ENCODE measurements around the gene VPS16. TPM values are rescaled to one million over a fixed set of nuclear protein-coding genes. Genes with fewer than 3 reads are reported as not detected.

VPS16 gene
- total RNA-seq, 1 donor from 2014 or later, result 24.9 TPM

- H3K27ac ChIP-seq (ENCODE audit: low read depth, low read length), result no peak overlapping the region
- no peak overlapping the region for H2AFZ ChIP-seq (ENCODE audit: low read depth, low read length)
- no peaks in the 10 kb centered on the region for H3K36me3 ChIP-seq (ENCODE audit: insufficient read depth, low read length)
- H3K27me3 Mint-ChIP-seq (ENCODE audit: low read depth, unreplicated experiment), result peaks cover 57% of the 10 kb centered on the region
- peaks cover 16% of the 10 kb centered on the region for H3K4me1 ChIP-seq (ENCODE audit: insufficient read depth, low read length)
- peaks cover 25% of the 10 kb centered on the region for H3K9me3 Mint-ChIP-seq (ENCODE audit: unreplicated experiment)
- H3K9me3 ChIP-seq (ENCODE audit: insufficient read depth, low read depth, low read length), result peaks cover 11% of the 10 kb centered on the region
- H3K36me3 Mint-ChIP-seq (ENCODE audit: low read depth, unreplicated experiment), result peaks cover 3% of the 10 kb centered on the region
- H3K27me3 ChIP-seq (ENCODE audit: insufficient read depth, low read length), result peaks cover 54% of the 10 kb centered on the region
- H3K27ac Mint-ChIP-seq (ENCODE audit: unreplicated experiment), result no peak overlapping the region
- FAIRE-seq, result no peak
- H3K79me2 ChIP-seq (ENCODE audit: insufficient read depth, low read length), result no peaks in the 10 kb centered on the region
- peaks cover 10% of the 10 kb centered on the region for H3K4me1 Mint-ChIP-seq (ENCODE audit: low read depth, unreplicated experiment)
- H3K4me2 ChIP-seq (ENCODE audit: low read length), result peak overlapping the region; percentile 94
- H3K9ac ChIP-seq (ENCODE audit: low read length), result no peak overlapping the region
- TF ChIP-seq CTCF (IDR thresholded peaks at IDR 0.05; ENCODE audit: insufficient read depth, low read depth, low read length), result no peak
- no peak for TF ChIP-seq EZH2 (IDR thresholded peaks at IDR 0.05; ENCODE audit: insufficient read depth, low read length)
- H3K4me3 ChIP-seq (ENCODE audit: insufficient read depth, low read depth, low read length), result no peak overlapping the region
- no peaks in the 10 kb centered on the region for H4K20me1 ChIP-seq (ENCODE audit: insufficient read depth, low read length)
- no peak for DNase-seq (ENCODE audit: low read depth)
- H3K4me3 Mint-ChIP-seq (ENCODE audit: unreplicated experiment), result peak overlapping the region; percentile 64
Measured at GRCh38 chr20:2801286-2801728, 39.2 kb upstream of the VPS16 start.

DNA sequence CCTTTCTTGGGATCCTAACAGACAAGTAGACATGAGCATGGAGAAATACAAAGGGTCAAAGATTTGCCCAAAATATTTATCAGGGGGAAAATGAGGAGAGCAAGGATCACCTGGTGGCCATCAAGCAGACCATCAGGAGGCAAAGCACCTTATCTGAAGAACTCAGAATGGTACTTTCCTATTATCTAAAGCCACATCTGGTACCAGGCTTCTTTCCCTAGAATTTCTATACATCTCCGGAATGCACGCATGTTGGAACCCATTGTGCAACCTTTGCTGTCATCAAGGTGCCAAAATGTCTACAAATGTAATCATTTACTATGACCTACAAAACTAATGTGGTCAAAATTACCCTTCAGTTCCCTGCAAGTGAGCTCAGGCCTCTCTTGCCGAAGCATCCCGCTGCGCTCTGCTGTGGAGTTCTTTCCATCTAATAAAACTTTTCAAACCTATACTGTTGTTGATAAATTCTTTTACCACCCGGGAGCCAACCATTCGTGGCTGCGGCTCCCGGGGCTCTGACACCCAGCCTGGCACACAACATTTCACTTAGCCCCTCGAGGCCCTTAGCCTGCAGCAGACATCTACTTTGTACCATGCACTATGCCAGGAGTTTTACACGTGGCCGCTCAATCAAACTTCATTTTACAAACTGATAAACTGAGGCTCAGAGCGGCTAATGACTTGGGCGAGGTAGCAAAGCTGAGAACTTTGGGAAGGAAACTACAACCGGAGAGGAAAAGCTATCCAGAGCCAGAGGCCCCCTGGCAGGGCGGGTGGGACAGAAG is 36.3 kb upstream of the VPS16 start:
- H3K36me3 Mint-ChIP-seq (ENCODE audit: low read depth, unreplicated experiment), result no peaks in the 10 kb centered on the region
- peaks cover 10% of the 10 kb centered on the region for H3K4me1 Mint-ChIP-seq (ENCODE audit: low read depth, unreplicated experiment)
- DNase-seq (ENCODE audit: low read depth) (no peak), FAIRE-seq (no peak)
- Histone ChIP-seq H2AFZ (ENCODE audit: low read depth, low read length) (no peak overlapping the region), H3K36me3 (ENCODE audit: insufficient read depth, low read length) (no peaks in the 10 kb centered on the region), H4K20me1 (ENCODE audit: insufficient read depth, low read length) (no peaks in the 10 kb centered on the region), H3K9ac (ENCODE audit: low read length) (no peak overlapping the region), H3K9me3 (ENCODE audit: insufficient read depth, low read depth, low read length) (peaks cover 11% of the 10 kb centered on the region), H3K27ac (ENCODE audit: low read depth, low read length) (no peak overlapping the region), H3K4me2 (ENCODE audit: low read length) (peak overlapping the region; percentile 60), H3K27me3 (ENCODE audit: insufficient read depth, low read length) (peaks cover 67% of the 10 kb centered on the region), H3K4me1 (ENCODE audit: insufficient read depth, low read length) (peaks cover 18% of the 10 kb centered on the region), H3K79me2 (ENCODE audit: insufficient read depth, low read length) (no peaks in the 10 kb centered on the region), H3K4me3 (ENCODE audit: insufficient read depth, low read depth, low read length) (no peak overlapping the region)
- H3K27ac Mint-ChIP-seq (ENCODE audit: unreplicated experiment), result no peak overlapping the region
- TF ChIP-seq CTCF (IDR thresholded peaks at IDR 0.05; ENCODE audit: insufficient read depth, low read depth, low read length) (no peak), EZH2 (IDR thresholded peaks at IDR 0.05; ENCODE audit: insufficient read depth, low read length) (no peak)
- peaks cover 72% of the 10 kb centered on the region for H3K27me3 Mint-ChIP-seq (ENCODE audit: low read depth, unreplicated experiment)
- peaks cover 25% of the 10 kb centered on the region for H3K9me3 Mint-ChIP-seq (ENCODE audit: unreplicated experiment)
- H3K4me3 Mint-ChIP-seq (ENCODE audit: unreplicated experiment), result no peak overlapping the region

All from astrocyte (in vitro differentiated cells and primary cell).